Measurements from ENCODE around the gene INO80.
"Not testable (repeated sequence)": the region's sequence is repeated elsewhere in the genome, so short reads cannot be mapped to it uniquely, and the experiment has no call there.

The INO80 gene

DNA sequence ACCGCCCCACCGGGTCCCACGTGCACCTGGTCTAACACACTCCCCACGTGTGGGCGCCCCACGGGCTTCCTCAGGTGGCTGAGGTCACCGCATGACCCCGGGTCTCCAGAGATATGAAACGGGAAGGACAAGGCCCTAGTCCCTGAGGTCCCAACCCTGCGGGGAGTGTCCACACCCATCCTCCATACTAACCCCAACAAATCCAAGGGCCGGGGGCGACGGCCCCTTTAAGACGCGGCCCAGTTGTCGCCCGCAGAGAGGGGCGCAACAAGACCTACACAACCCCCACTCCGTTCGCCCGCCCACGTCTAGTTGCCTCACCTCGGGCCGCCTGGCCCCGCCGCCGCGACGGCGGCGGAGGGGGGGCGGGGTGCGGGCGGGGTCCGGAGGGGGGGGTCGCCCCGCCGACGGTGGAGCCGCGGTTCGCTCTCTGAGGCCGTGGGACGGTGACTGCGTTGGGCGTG lies 396 bp downstream of the INO80 start:
- DNase-seq (ENCODE audit: low spot score): peak; percentile 77

DNA sequence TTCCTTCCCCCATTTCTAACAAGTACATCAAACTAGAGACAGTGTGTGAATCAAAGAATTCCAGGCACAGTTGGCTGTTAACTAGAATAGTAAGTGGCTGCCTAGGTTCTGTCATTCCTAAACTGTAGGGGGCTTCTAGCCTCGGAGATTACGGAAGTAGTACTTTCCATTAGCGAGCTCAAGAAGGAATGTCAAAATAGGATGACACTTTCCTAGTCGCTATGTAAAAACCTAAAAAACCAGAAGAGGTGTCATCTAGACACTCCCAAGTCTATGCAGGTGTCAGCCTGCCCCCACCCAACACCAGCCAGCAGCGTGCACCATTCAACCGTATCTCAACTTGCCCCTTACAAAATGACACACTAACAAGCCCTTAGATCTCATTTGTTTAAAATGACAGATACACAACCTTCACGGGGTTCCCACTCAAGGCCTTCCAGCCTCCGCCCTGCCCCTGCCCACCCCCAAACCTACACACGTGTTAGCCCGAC lies 874 bp downstream of the INO80 start:
- no peak for DNase-seq (ENCODE audit: low spot score)

DNA sequence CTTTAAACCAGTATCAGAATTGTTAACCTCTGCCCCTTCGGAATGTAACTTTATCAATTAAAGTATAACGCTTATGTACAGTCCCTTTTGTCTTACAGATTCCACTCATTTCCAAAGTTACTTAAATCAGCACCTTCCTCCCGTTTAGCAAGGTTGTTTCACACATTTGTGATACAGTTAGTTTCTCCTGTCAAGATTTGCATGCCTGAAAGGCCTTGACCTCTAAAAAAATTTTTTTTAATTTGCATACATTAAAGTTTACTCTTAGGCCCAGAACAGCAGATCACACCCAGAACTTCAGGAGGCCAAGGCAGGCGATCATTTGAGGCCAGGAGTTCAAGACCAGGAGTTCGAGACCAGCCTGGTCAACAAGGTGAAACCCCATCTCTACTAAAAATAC lies 9.1 kb downstream of the INO80 start:
- no peak for DNase-seq (ENCODE audit: low spot score)

DNA sequence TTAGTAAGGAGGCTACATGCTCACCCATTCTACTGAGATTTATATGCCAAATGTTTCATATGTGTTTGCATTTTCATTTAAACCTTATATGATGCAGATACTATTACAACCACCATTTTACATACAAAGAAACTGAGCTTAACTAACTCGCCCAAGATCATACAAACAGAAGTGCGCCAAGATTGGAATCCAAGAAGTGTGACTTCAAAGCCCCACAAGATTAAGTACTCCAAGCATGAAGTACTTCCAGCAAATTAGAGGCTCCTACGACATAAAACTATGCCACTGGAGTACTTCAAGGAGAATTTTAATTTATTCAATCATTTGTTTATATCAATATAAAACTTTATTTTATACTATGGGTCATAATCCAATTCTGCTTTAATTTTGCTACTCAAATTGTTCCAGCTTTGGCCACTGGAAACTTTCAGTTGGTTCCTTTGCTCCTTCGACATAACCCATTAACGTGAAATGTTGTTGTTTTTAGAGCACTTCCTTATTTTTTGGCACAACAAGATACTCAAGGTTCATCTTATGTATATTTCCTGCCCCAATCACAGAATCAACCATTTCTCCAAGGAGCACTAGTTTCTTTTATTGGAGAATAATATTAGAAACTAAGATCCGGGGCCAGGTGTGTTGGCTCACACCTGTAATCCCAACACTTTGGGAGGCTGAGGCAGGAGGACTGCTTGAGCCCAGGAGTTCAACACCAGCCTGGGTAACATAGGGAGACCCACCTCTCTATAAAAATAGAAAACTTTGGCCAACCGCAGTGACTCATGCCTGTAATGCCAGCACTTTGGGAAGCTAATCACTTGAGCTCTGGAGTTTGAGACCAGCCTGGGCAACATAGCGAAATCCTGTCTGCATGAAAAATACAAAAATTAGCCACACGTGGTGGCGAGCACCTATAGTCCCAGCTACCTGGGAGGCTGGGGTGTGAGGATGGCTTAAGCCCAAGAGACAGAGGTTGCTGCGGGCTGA lies 10.4 kb downstream of the INO80 start:
- DNase-seq (ENCODE audit: low spot score): no peak

DNA sequence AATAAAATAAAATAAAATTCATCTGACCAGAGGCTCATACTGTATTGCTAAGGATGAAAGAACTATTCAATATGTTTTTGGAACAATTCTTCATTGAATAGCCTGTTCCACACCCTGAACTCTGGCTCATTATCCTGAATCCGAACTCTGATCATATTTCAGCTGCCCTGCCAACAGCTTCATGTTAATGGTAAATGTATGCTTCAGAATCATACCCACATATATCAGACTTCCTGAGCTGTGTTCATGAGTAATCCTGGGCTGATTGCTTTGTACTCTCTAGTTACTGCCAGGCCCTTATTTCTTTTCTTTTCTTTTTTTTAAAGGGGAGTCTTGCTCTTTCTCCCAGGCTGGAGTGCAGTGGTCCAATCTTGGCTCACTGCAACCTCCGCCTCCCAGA lies 11.8 kb downstream of the INO80 start:
- no peak for DNase-seq (ENCODE audit: low spot score)

DNA sequence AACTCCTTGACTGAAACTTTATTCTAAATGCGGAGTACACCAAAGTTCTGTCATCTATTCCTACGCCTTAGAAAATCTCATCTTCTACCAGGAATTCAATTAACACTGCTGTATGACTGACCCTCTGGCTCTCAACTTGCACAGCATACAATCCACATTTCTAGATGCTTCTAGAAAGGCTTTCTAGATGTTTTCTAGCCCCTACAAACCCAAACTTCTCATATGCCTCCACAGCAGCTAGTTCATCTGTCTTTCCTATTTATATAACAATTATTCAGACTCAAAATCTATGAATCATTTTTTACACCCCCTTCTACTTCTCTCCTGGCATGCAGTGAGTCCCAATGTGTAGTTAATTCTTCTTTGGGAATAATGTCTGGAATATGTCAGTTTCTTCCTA lies 13.2 kb downstream of the INO80 start:
- no peak for DNase-seq (ENCODE audit: low spot score)

DNA sequence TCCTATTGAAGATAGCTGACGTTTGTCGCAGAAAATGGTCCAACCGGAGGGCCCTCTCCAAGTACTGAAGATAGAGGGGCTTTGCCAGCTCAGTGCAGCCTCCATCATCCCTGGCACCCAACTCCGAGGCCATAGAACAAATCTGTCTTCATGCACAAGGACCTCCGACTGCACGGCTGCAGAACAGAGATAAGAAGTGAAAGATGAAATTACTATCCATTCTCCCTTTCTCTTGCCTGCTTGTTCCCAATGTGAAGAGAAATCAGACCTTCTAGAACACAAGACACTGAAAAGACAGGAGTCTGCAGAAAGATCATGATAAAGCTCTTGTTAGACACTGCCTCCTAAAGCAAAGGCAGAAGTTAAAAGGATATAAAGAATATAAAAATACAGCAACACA lies 19.9 kb downstream of the INO80 start:
- DNase-seq (ENCODE audit: low spot score): no peak

DNA sequence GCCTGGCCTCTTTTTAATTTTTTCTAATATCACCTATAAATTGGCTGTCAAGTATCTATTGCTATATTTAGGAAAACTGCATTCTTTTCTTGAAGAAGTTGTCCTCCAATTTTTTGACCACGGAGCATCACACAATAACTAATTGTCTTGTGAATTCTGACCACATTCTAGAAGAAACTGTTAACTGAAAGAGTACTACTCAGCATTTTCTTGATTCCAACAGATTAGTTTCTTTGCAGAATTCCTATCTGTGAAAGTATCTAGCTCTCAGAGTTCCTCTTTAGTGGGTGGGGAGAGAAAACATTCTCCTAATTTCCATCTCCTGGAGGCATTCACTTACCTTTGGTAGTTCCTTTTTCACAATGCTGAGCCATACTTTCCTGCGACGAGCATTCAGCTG lies 31.1 kb downstream of the INO80 start:
- no peak for DNase-seq (ENCODE audit: low spot score)

DNA sequence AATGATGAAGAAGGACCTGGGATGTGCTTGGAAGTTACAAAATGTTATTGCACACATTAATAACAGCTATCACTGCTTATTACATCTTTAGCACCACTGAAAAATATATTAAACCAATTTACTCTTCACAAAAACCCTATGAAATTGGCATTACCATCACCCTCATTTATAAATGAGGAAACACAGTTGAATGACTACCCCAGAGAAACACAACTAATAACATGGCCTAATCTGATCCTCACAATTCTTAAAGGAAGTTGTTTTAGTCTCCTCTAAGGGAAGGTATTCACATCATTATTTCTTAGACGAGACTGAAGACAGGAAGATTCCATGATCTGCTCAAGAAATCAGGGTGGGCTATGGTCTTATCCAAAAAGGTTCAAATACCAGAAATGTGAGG lies 35.9 kb downstream of the INO80 start:
- DNase-seq (ENCODE audit: low spot score): no peak

DNA sequence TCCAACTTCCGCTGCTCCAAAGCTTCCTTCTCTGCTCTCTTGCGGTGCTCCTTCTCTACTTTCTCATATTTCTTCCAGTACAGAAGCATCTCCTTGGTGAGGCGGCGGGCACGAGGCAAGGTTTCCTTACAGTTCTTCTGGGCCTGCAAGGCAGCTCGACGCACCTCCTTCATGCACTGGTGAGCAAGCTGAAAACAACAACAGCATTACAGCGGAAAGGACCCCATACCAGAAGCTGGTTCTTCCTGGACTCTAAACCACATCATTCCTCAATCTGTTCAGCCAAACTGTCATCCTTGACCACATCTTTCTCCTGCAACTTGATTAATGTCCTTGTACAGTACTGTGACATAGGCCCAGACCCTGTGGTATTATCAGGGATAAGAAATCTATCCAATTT lies 36.4 kb downstream of the INO80 start:
- DNase-seq (ENCODE audit: low spot score): no peak

DNA sequence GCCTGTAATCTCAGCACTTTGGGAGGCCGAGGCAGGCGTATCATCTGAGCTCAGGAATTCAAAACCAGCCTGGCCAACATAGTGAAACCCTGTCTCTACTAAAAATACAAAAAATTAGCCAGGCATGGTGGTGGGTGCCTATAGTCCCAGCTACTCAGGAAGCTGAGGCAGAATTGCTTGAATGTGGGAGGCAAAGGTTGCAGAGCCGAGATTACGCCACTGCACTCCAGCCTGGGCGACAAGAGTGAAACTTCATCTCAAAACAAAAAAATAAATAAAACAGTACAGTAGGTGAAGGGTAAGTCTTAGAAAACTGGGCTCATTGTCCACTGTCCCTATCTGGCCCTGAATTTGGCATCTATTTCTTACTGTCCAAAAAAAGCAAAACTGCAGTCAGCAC lies 37.2 kb downstream of the INO80 start:
- not testable (repeated sequence) for DNase-seq (ENCODE audit: low spot score)

DNA sequence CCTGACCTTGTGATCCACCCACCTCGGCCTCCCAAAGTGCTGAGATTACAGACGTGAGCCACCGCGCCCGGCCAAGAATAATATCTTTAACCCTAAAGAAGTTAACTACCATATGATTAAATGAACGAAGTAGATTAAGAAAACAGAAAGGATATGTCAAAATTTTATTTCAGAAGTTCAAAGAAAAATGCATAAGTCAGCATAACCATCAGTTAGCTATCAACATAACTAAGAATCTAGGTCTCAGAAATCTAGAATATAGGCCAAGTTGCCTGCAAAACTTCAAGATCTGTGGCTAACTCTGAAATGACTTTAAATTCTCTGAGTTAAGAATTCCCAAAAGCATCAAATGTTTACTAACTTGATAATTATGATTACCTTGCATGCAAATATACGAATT lies 38.0 kb downstream of the INO80 start:
- no peak for DNase-seq (ENCODE audit: low spot score)

DNA sequence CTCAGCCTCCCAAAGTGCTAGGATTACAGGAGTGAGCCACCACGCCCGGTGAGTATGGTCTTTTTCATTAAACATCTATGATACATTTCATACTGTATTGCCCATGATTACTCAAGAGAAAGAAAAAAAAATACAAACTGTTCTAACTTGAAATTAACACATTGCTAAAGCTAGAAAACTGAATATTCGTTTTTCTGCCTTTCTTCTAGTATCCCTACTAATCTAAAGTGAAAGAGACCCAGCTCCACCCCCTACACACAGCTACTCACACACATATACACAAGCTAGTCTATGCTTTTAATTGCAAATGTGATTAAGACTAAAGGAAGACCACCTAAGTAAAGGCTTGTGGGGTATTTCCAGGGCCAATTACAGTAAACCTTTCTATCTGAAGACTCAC lies 43.1 kb downstream of the INO80 start:
- no peak for DNase-seq (ENCODE audit: low spot score)

DNA sequence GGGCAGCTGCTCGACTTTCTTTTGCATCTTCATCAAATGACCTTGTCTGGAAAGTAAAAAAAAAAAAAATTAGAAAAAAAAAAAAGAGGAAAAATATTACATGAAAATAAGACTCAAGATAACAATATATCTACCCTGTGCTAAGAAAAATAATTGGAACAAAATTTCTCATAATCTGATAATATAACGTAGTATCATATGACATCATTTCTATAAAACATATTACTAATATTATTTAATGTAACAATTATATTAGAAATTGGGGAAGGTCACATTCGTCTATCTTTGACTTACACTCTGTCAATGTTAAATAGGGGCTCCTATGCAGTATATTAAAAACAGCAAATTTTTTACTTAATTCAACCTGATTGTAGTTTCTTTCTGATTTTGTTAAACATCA lies 44.1 kb downstream of the INO80 start:
- no peak for DNase-seq (ENCODE audit: low spot score)

DNA sequence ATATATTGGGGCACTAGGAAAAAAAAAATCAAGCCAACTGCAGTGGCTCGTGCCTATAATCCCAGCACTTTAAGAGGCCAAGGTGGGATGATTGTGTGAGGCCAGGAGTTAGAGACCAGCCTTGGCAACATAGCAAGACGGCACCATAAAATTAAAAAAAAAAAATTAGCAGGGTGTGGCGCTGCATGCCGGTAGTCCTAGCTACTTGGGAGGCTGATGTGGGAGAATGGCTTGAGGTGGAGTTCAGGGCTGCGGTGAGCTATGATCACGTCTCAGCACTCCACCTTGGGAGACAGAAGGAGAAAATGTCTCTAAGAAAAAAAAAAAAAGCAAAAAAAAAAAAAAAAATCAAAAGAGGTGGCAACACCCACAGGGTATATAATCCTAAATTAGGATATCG lies 49.6 kb downstream of the INO80 start:
- DNase-seq (ENCODE audit: low spot score): no peak

DNA sequence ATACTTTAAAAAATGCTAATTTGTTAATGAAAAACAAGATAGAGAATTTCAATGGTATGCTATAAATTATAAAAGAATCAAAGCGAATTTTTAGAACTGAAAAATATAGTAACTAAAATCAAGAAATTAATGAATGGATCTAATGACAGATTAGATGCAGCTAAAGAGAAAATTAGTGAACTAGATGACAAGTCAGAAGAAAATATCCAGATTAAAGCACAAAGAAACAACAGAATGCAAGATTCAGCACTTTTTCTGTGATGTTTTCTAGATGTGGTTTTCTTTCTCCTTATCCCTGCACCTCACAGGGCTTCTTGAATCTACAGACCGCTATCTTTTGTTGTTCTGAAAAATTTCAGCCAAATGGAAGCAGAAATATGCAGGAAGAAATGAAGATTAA lies 54.4 kb downstream of the INO80 start:
- DNase-seq (ENCODE audit: low spot score): no peak

DNA sequence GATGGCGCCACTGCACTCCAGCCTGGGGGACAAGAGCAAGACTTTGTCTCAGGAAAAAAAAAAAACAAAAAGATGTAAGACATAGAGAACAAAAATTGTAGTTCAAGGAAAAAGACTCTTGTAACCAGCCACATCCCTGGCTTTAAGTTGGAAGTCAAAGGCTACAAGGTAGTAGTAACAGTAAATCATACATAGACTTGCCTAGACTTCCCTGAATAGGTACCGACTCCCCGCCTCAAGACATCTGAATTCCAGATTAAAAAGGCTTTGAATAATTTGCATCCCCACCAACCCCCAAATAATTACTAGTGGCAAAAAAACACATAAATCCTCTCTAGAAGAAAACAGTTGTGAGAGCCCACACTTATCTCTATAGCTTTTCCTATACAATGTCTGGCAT lies 55.6 kb downstream of the INO80 start:
- DNase-seq (ENCODE audit: low spot score): no peak

DNA sequence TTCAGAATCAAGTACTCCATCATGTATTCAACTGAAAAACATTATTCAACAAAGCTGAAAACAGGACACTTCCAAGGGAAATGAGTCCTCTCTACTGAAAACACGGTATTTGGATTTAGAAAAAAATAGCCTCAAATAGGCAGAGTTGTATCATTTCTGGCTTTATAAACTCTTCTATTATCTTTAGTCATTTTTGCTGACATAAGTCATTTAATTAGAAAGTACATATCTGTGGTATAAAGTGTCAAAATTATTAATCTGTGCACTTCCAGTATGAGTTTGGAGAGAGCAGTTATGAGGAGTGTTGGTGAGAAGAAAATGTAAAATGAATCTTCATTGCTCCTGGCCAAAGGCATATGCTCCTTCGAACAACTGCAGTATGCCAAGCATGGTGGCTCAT lies 59.3 kb downstream of the INO80 start:
- DNase-seq (ENCODE audit: low spot score): no peak

DNA sequence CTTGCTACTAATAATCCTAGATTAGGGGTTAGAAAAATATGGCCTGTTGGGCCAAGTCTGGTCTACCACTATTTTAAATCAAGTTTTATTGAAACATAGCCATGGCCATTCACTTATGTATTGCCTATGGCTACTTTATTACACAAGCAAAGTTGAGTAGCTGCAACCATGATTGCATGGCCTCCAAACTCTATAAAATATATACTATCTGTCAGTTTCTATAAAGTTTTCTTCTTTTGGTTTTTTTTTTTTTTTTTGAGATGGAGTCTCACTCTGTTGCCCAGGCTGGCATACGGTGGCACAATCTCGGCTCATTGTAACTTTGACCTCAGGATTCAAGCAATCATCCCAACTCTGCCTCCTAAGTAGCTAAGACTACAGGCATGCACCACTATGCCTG lies 60.4 kb downstream of the INO80 start:
- DNase-seq (ENCODE audit: low spot score): no peak

DNA sequence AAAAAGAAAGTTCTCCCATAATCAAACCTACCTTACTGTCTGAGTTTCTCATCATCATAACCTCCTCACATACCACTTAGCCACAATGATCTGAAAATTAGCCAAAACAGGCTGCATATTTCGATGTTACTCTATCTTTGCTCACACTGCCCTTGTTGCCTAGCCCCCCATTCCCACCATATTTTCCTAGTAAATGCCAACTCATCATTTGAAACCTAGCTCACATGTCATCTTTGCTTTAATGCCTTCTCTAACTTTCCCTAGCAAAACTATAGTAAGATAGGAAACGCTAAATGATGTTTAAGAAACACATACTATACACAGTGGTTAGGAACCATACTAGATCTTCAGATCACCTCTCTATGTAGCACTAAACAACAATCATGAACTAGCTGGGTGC lies 64.9 kb downstream of the INO80 start:
- no peak for DNase-seq (ENCODE audit: low spot score)

DNA sequence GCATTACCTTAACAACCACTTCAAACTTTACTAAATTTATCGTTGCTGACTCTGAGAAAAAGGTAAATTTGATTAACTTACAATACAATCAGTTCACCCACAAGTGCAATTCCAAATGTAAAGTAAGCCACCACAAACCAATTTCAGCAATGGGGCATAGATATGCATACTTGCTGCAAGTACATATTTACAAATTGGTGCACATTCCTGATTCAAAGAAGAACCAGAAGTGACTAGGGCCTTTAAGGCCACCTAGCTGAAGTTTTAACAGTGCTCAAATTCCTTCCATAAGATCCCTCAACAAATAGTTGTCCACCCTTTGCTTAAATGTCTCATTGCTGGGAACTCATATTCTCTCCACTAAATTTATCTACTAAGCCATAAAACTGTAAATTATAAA lies 67.2 kb downstream of the INO80 start:
- no peak for DNase-seq (ENCODE audit: low spot score)

DNA sequence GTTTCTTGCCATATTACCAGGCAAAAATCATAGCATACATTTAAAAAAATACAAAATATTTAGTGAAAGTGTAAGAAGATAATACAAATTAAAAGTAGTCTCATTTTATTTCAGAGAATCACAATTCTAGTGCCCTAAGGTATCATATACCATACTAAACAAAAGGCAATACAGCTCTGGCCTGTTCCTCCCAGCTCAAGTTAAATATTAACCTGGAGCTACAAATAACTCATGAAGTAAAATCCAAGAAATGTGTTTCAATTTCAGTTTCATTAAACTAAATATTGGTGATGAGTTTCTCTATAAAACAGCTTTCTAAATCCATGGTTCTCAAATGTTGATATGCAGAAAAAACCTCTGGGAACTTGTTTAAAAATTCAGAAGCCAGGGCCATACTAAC lies 67.7 kb downstream of the INO80 start:
- DNase-seq (ENCODE audit: low spot score): no peak

DNA sequence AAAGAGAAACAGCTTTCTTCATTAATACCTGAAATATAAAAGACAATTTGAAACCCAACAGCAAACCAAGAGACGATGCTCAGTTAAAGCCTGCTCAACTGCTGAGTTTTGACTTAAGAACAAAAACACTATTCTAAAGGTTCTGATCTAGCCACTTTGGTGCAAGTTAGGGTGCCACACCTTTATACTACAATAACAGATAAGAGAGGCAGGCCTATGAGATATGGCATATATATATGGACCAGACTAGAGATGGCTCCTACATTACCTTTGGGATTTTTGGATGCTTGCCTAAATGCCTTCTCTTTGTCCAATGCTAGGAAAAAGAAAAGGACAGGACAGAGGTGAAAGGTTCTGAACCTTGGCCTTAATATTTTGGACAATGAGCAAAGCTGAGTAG lies 68.6 kb downstream of the INO80 start:
- DNase-seq (ENCODE audit: low spot score): no peak
